Fibroblast of villous mesenchyme (primary cell): ENCODE measurements around the gene CCDC137. TPM values are rescaled to one million over a fixed set of nuclear protein-coding genes. Genes with fewer than 3 reads are reported as not detected.

ENCODE experiments used
- DNase-seq: peaks from one replicate; pipeline ENCODE4 v3.0.0-alpha.2; 2010; ENCODE audit warnings: low read depth
- H3K4me3 ChIP-seq: 2 replicates; pipeline ENCODE4 v1.5.1; 2011; ENCODE audit warnings: low read depth, mild to moderate bottlenecking, low read length
- total RNA-seq: library from RNA; depleted of rRNA; stranded (reverse); fragments of >200 nt; gene quantifications from 2 replicates; pipeline ENCODE4 v1.2.3, GENCODE V29; 2012
- TF ChIP-seq, protein P1 (sequence below): IDR thresholded peaks from 2 replicates; pipeline ENCODE4 v1.5.1; 2012; ENCODE audit warnings: low read depth, mild to moderate bottlenecking, low read length; ENCODE audit not compliant: insufficient read depth

Gene CCDC137
- total RNA-seq, 1 donor: 7.8 TPM

GRCh38 chr17:81693509-81694210, 27.1 kb downstream of the CCDC137 start:
- TF ChIP-seq, protein P1, sequence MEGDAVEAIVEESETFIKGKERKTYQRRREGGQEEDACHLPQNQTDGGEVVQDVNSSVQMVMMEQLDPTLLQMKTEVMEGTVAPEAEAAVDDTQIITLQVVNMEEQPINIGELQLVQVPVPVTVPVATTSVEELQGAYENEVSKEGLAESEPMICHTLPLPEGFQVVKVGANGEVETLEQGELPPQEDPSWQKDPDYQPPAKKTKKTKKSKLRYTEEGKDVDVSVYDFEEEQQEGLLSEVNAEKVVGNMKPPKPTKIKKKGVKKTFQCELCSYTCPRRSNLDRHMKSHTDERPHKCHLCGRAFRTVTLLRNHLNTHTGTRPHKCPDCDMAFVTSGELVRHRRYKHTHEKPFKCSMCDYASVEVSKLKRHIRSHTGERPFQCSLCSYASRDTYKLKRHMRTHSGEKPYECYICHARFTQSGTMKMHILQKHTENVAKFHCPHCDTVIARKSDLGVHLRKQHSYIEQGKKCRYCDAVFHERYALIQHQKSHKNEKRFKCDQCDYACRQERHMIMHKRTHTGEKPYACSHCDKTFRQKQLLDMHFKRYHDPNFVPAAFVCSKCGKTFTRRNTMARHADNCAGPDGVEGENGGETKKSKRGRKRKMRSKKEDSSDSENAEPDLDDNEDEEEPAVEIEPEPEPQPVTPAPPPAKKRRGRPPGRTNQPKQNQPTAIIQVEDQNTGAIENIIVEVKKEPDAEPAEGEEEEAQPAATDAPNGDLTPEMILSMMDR: no peak
- H3K4me3 ChIP-seq: no peak overlapping the region
- no peak for DNase-seq

DNA sequence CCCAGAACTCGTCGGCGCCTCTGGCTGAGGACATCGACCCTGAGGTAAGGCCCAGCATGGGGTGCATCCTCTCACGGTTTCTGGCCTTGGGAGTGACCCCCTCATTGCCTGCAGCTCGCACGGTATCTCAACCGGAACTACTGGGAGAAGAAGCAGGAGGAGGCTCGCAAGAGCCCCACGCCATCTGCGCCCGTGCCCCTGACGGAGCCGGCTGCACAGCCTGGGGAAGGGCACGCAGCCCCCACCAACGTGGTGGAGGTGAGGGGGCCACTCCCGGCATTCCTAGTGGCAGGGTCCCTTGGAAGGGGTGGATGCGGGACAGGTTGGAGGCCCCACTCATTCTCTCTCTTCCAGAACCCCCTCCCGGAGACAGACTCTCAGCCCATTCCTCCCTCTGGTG, 28.3 kb downstream of the CCDC137 start:
- DNase-seq: no peak
- TF ChIP-seq, protein P1: no peak
- no peak overlapping the region for H3K4me3 ChIP-seq

DNA sequence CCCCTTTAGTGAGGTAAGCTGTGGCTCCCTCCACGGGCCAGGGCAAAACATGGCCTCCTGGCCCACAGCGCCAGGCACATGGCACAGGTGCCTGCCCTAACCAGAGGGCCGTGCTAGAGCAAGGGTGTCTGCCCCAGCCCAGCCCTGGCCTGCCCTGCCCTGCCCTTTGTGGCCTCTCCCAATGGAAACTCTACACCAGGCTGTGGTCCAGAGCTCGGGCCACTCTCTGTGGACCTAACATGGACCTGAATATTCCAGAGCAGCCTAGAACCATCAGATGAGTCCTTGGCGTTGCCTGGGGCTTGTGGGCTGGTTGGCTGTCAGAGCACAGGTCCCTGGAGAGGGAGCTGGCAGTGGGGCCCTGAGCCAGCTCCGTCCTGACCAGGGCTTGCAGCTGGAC, 28.7 kb downstream of the CCDC137 start:
- TF ChIP-seq, protein P1: no peak
- no peak overlapping the region for H3K4me3 ChIP-seq
- no peak for DNase-seq

DNA sequence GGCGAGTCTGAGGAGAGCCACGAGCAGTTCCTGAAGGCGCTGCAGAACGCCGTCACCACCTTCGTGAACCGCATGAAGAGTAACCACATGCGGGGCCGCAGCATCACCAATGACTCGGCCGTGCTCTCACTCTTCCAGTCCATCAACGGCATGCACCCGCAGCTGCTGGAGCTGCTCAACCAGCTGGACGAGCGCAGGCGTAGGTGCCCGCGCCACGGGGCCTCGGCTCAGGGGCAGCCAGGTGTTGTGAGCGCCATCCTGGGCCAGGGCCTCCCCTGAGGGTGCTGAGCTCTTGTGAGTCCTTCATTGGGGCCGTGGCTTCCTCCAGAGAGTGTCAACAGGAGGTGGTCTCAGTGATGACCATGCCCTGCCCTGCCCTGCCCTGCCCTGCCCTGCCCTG, 29.3 kb downstream of the CCDC137 start:
- TF ChIP-seq, protein P1: no peak
- H3K4me3 ChIP-seq: no peak overlapping the region
- DNase-seq: no peak

GRCh38 chr17:81696218-81696941, 29.8 kb downstream of the CCDC137 start:
- TF ChIP-seq, protein P1: no peak
- no peak for DNase-seq
- H3K4me3 ChIP-seq: no peak overlapping the region

DNA sequence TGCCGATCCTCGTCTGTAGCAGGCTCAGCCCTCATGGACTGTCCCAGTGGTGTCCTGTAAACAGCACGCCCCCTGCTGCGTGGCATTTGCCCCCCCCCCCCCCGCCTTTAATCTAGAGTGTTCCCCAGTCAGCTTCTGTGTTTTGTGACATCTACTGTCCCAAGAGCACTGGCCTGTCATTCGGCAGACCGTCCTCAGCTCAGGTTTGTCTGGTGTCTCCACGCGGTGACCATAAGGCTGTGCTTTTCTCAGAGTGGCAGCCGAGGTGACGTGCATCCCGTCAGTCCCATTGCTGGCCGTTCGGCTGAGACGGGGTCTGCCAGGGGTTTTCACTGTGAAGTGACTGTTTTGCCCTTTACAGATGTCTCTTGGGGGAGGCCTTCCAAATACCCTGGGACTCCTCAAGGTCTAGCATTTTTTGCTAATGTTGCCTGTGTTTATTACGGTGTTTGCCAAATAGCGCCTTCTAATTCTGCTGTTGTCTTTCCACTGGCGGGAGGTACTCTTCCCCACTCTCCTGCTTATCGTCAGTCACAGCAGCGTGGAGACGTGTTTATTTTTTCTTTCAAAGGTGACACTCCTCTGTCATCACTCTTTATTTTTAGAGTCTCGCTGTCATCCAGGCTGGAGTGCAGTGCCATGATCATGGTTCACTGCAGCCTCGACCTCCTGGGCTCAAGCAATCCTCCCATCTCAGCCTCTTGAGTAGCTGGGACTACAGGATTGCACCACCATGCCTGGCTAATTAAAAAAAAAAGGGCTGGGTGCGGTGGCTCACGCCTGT, 30.9 kb downstream of the CCDC137 start:
- TF ChIP-seq, protein P1: no peak

More for the DNA sequence above, 30.9 kb downstream of the CCDC137 start:
- no peak for DNase-seq
- no peak overlapping the region for H3K4me3 ChIP-seq
